ENCODE measurements around the gene NDUFA6. TPM values are rescaled to one million over a fixed set of nuclear protein-coding genes. Genes with fewer than 3 reads are reported as not detected.
A peak's percentile ranks its signal among the peaks of the same experiment; 100 is the strongest.
"Not testable (repeated sequence)": the region's sequence is repeated elsewhere in the genome, so short reads cannot be mapped to it uniquely, and the experiment has no call there.

Gene NDUFA6
- total RNA-seq, 2 experiments from 2014 or later, result 94.8 to 97.1 TPM

DNA sequence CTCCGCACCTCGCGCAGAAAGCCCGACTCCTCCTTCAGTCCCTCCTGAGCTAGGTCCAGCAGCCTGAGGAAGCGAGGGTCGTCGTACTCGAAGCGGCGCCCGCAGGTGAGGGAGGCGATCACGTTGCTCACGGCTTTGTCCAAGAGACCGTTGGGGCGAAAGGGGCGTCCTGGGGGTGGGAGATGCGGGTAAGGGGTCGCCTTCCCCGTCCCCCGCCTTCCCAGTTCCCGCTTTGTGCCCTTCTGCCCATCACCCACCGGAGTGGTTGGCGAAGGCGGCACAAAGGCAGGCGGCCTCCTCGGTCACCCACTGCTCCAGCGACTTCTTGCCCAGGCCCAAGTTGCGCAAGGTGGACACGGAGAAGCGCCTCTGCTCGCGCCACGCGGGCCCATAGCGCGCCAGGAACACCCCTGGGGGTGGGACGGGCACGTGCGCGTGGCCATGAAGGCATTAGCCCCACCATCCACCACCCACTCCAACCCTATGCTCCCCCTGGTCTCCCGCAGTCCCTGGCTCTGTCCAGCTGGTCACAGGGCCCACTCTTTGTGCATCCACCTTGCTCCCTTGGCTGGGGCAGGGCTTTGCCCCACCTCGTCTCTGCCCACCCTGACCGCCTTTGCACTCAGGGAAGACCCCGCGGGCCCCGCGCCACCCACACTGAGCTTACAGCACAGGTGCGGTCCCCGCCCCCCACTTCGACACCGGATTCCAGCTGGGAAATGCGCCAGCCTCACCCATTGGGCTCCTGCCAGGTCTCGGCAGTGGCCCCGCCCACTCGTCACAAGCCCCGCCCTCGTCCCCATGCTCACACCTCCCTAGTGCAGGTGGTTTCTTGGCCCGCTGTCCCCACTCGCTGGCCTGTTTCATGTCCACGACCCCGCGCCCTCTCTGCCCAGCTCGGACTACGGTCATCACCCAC is 38.5 kb upstream of the NDUFA6 start:
- H3K27me3 Mint-ChIP-seq; H3K4me3 Mint-ChIP-seq; H3K36me3 Mint-ChIP-seq (ENCODE audit: low read depth); POLR2A ChIA-PET; H3K9me3 Mint-ChIP-seq; CTCF ChIA-PET; H3K4me1 Mint-ChIP-seq; DNase-seq; H3K27ac Mint-ChIP-seq: not testable (repeated sequence)

DNA sequence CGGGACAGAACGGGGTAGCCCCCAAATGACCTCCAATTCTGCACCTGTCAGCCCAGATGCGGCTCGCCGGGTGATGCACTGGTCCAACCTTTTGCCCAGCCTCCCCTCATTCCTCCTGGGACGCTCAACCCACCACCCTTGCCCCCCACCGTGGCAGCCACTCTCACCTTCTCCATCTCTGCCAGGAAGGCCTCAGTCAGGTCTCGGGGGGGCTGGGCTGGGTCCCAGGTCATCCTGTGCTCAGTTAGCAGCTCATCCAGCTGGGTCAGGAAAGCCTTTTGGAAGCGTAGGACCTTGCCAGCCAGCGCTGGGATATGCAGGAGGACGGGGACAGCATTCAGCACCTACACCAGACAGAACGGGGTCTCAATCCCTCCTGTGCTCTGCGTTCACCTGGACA is 37.4 kb upstream of the NDUFA6 start:
- H3K36me3 Mint-ChIP-seq (ENCODE audit: low read depth); H3K9me3 Mint-ChIP-seq; H3K4me1 Mint-ChIP-seq; CTCF ChIA-PET; H3K27ac Mint-ChIP-seq; H3K4me3 Mint-ChIP-seq; H3K27me3 Mint-ChIP-seq; POLR2A ChIA-PET; DNase-seq: not testable (repeated sequence)

- ChIA-PET POLR2A (no interaction called here), CTCF (no interaction called here)
- Mint-ChIP-seq H3K4me3 (no peak overlapping the region), H3K9me3 (no peaks in the 10 kb centered on the region), H3K4me1 (no peaks in the 10 kb centered on the region), H3K27me3 (no peaks in the 10 kb centered on the region), H3K27ac (no peak overlapping the region), H3K36me3 (ENCODE audit: low read depth) (no peaks in the 10 kb centered on the region)
- DNase-seq, result no peak
Measured at GRCh38 chr22:42127606-42128005, 37.0 kb upstream of the NDUFA6 start.

GRCh38 chr22:42123529-42123928 is 33.0 kb upstream of the NDUFA6 start:
- H3K9me3 Mint-ChIP-seq; H3K4me3 Mint-ChIP-seq; H3K27me3 Mint-ChIP-seq; POLR2A ChIA-PET; DNase-seq; H3K27ac Mint-ChIP-seq; H3K36me3 Mint-ChIP-seq (ENCODE audit: low read depth): not testable (repeated sequence)
- H3K4me1 Mint-ChIP-seq, result peaks cover 37% of the 10 kb centered on the region
- CTCF ChIA-PET, result interaction anchor here (2.5 kb wide), 1 partner anchor 33 kb away, joined by 10 read pairs; the partner anchor contains the start of gene NDUFA6

DNA sequence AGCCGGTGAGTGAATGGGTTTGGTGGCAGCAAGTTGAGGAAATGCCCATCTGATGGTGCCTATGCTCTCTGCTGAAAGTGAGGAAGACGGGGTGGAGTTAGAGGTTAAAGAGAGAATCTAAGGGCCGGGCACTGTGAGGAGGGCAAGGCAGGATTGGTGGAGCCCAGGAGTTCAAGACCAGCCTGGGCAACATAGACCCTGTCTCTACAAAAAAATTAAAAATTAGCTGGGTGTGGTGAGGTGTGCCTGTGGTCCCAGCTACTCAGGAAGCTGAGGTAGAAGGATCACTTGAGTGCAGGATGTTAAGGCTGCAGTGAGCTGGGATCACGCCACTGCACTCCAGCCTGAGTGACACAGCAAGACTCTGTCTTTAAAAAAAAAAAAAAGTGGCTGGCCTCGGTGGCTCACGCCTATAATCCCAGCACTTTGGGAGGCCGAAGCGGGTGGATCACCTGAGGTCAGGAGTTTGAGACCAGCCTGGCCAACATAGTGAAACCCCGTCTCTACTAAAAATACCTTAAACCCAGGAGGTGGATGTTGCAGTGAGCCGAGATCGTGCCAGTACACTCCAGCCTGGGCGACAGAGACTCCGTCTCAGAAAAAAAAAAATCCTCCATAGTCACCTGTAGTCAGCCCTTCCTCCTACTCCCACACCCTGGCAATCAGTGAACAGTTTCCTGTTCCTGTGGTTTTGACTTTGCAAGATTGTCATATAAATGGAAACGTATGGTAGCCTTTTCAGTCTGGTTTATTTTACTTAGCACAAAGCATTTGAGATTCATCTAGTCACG is 29.9 kb upstream of the NDUFA6 start:
- H3K9me3 Mint-ChIP-seq, H3K27me3 Mint-ChIP-seq: not testable (repeated sequence)
- peak overlapping the region; percentile 62 for H3K4me3 Mint-ChIP-seq
- ChIA-PET CTCF (interaction anchor here (0.6 to 1.2 kb wide), 2 partner anchors 10 to 29 kb away, joined by 3 read pairs; no protein-coding TSS in a partner anchor), POLR2A (interaction anchor here (0.7 to 1.6 kb wide), 5 partner anchors 14 to 173 kb away, joined by 3 to 19 read pairs (median 3); partner anchors contain the start of genes CENPM, NAGA and NDUFA6)
- peak; percentile 50 for DNase-seq
- H3K4me1 Mint-ChIP-seq, result peaks cover 41% of the 10 kb centered on the region
- peak overlapping the region; percentile 87 for H3K27ac Mint-ChIP-seq
- peaks cover 13% of the 10 kb centered on the region for H3K36me3 Mint-ChIP-seq (ENCODE audit: low read depth)

DNA sequence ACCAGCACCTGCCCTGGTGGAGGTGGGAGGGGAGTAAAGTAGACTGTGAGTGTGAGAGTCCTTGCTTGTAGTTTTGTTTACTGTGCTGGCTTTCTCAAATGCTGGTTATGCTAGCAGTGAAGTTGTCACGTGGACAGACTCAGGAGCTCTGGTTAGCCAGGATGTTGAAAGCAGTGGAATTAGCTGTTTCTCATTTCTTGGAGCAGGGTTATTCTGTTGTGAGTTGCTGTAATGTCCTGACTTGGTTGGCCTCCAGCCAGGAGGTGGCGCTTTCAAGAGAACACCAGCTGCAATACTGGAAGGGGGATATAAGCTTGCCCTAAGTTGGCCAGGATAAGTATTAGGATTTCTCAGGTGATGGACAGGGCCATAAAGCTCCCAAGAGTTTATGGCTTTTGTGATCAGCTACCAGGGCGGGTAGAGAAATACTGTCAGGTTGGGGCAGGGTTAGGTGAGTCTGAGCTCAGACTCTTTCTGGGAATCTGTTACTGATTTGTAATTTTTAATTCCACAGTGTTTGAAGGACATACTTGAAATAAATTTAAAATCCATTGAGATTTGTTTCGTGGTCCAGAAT is 26.4 kb upstream of the NDUFA6 start:
- ChIA-PET CTCF (interaction anchor here (0.6 to 1.5 kb wide), 7 partner anchors 26 to 349 kb away, joined by 3 to 7 read pairs (median 4); partner anchors contain the start of gene NDUFA6), POLR2A (interaction anchor here (1.2 to 2.0 kb wide), 2 partner anchors 26 to 153 kb away, joined by 3 to 10 read pairs; partner anchors contain the start of genes NDUFA6 and TCF20)
- peaks cover 22% of the 10 kb centered on the region for H3K9me3 Mint-ChIP-seq
- H3K27me3 Mint-ChIP-seq, result no peaks in the 10 kb centered on the region
- H3K27ac Mint-ChIP-seq, result no peak overlapping the region
- H3K4me3 Mint-ChIP-seq, result no peak overlapping the region
- peaks cover 24% of the 10 kb centered on the region for H3K36me3 Mint-ChIP-seq (ENCODE audit: low read depth)
- no peak for DNase-seq
- H3K4me1 Mint-ChIP-seq, result peaks cover 36% of the 10 kb centered on the region

- Mint-ChIP-seq H3K9me3 (peaks cover 22% of the 10 kb centered on the region), H3K4me1 (peaks cover 23% of the 10 kb centered on the region), H3K36me3 (ENCODE audit: low read depth) (peaks cover 24% of the 10 kb centered on the region)
- H3K27me3 Mint-ChIP-seq, POLR2A ChIA-PET, H3K27ac Mint-ChIP-seq, DNase-seq, CTCF ChIA-PET, H3K4me3 Mint-ChIP-seq: not testable (repeated sequence)
Measured at GRCh38 chr22:42115420-42115830, 24.9 kb upstream of the NDUFA6 start.

DNA sequence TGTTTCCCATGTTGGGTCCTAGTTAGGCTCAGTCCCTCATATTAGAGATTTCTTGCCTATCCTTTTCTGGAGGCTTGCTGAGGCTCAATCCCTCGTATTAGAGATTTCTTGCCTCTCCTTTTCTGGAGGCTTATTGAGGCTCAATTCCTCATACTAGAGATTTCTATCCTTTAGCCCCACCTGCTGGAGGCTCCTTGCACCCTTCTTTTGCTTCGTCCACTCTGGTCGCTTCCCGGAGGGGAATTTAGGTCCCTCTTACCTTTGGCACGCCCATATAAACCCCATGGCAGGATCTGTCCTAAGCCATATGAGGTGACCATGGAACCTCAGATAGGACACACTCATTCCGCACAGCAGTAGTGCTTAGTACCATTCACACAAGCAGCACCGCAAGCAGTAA is 24.1 kb upstream of the NDUFA6 start:
- no peak overlapping the region for H3K4me3 Mint-ChIP-seq
- H3K36me3 Mint-ChIP-seq (ENCODE audit: low read depth), result peaks cover 24% of the 10 kb centered on the region
- H3K4me1 Mint-ChIP-seq, result peaks cover 16% of the 10 kb centered on the region
- ChIA-PET CTCF (no interaction called here), POLR2A (no interaction called here)
- DNase-seq, result no peak
- peaks cover 22% of the 10 kb centered on the region for H3K9me3 Mint-ChIP-seq
- no peak overlapping the region for H3K27ac Mint-ChIP-seq
- H3K27me3 Mint-ChIP-seq, result no peaks in the 10 kb centered on the region

GRCh38 chr22:42112793-42113192 is 22.2 kb upstream of the NDUFA6 start:
- POLR2A ChIA-PET, H3K4me3 Mint-ChIP-seq, H3K4me1 Mint-ChIP-seq, H3K27me3 Mint-ChIP-seq, H3K27ac Mint-ChIP-seq, DNase-seq: not testable (repeated sequence)
- CTCF ChIA-PET, result interaction anchor here (0.7 to 2.0 kb wide), 5 partner anchors 10 to 331 kb away, joined by 4 to 18 read pairs (median 5); partner anchors contain the start of genes NDUFA6 and SEPTIN3
- Mint-ChIP-seq H3K36me3 (ENCODE audit: low read depth) (peaks cover 27% of the 10 kb centered on the region), H3K9me3 (peaks cover 22% of the 10 kb centered on the region)

DNA sequence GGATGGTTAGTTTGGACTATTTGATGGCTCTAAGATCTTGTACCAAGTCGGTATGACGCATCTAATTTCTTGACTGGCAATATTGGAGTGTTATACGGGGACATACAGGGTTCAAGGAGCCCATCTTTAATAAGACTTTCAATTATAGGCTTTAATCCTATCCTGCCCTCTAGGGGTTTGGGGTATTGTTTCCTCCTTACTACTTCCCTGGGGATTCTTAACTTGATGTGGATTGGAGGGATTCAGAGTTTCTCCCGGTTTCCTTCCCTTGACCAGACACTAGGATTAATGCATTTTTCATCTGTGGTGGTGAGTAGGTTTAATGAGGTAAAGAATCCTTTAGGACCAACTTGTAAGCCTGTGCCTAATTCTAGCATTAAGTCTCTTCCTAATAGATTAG is 21.2 kb upstream of the NDUFA6 start:
- Mint-ChIP-seq H3K27me3 (no peaks in the 10 kb centered on the region), H3K4me1 (peaks cover 3% of the 10 kb centered on the region), H3K9me3 (peaks cover 22% of the 10 kb centered on the region), H3K27ac (no peak overlapping the region), H3K4me3 (no peak overlapping the region), H3K36me3 (ENCODE audit: low read depth) (peaks cover 22% of the 10 kb centered on the region)
- ChIA-PET CTCF (interaction anchor here (1.3 to 2.0 kb wide), 2 partner anchors 10 to 21 kb away, joined by 6 to 18 read pairs; partner anchors contain the start of gene NDUFA6), POLR2A (interaction anchor here (1.5 kb wide), 1 partner anchor 21 kb away, joined by 6 read pairs; the partner anchor contains the start of gene NDUFA6)
- no peak for DNase-seq

- no peak overlapping the region for H3K27ac Mint-ChIP-seq
- ChIA-PET POLR2A (no interaction called here), CTCF (interaction anchor here (0.5 kb wide), 1 partner anchor 14 kb away, joined by 3 read pairs; no protein-coding TSS in a partner anchor)
- peaks cover 15% of the 10 kb centered on the region for H3K9me3 Mint-ChIP-seq
- no peaks in the 10 kb centered on the region for H3K4me1 Mint-ChIP-seq
- peaks cover 14% of the 10 kb centered on the region for H3K36me3 Mint-ChIP-seq (ENCODE audit: low read depth)
- no peak overlapping the region for H3K4me3 Mint-ChIP-seq
- no peaks in the 10 kb centered on the region for H3K27me3 Mint-ChIP-seq
- DNase-seq, result no peak
Measured at GRCh38 chr22:42108848-42109247, 18.3 kb upstream of the NDUFA6 start.

GRCh38 chr22:42104332-42104860 is 13.8 kb upstream of the NDUFA6 start:
- H3K4me1 Mint-ChIP-seq, H3K4me3 Mint-ChIP-seq, H3K27me3 Mint-ChIP-seq, H3K27ac Mint-ChIP-seq, CTCF ChIA-PET, POLR2A ChIA-PET, DNase-seq: not testable (repeated sequence)
- Mint-ChIP-seq H3K36me3 (ENCODE audit: low read depth) (peaks cover 34% of the 10 kb centered on the region), H3K9me3 (peaks cover 29% of the 10 kb centered on the region)
